HEK293 (cell line): ENCODE data around the gene BCAS2.

Experiments
- BCL11B ChIP-seq: fragments of 450-650 bp; formaldehyde crosslinking; IDR thresholded peaks from 2 replicates; pipeline ENCODE4 v1.5.1; 2016; ENCODE audit warnings: low read depth, missing biosample characterization, missing genetic modification characterization
- KLF17 ChIP-seq: fragments of 450-650 bp; formaldehyde crosslinking; IDR thresholded peaks from 2 replicates; pipeline ENCODE4 v1.5.1; 2016; ENCODE audit warnings: missing biosample characterization, missing genetic modification characterization
- KLF9 ChIP-seq: fragments of 450-650 bp; formaldehyde crosslinking; IDR thresholded peaks from 2 replicates; pipeline ENCODE4 v1.5.1; 2016; ENCODE audit warnings: missing biosample characterization, missing genetic modification characterization, low read depth
- OVOL3 ChIP-seq: fragments of 450-650 bp; formaldehyde crosslinking; IDR thresholded peaks from 2 replicates; pipeline ENCODE4 v1.5.1; 2016; ENCODE audit warnings: missing biosample characterization, missing genetic modification characterization
- PBX3 ChIP-seq: sonication (generic); formaldehyde crosslinking; IDR thresholded peaks from 2 replicates; pipeline ENCODE4 v1.8.1; 2022; ENCODE audit warnings: mild to moderate bottlenecking, moderate library complexity, missing genetic modification reagents
- PRDM1 ChIP-seq: fragments of 450-650 bp; formaldehyde crosslinking; IDR thresholded peaks from 2 replicates; pipeline ENCODE4; 2016; ENCODE audit warnings: missing biosample characterization, missing genetic modification characterization
- PRDM10 ChIP-seq: fragments of 450-650 bp; formaldehyde crosslinking; IDR thresholded peaks from 2 replicates; pipeline ENCODE4 v1.5.1; 2016; ENCODE audit warnings: missing biosample characterization, missing genetic modification characterization
- REST ChIP-seq: fragments of 450-650 bp; formaldehyde crosslinking; IDR thresholded peaks from 2 replicates; pipeline ENCODE4 v1.5.1; 2016; ENCODE audit warnings: missing biosample characterization, missing genetic modification characterization
- TRIM28 ChIP-seq: IDR thresholded peaks from 2 replicates; pipeline ENCODE4 v1.6.1; 2011; ENCODE audit warnings: low read length, control low read depth, borderline replicate concordance
- ZBTB44 ChIP-seq: fragments of 450-650 bp; IDR thresholded peaks from 2 replicates; pipeline ENCODE4 v1.5.1; 2018; ENCODE audit warnings: missing biosample characterization, mild to moderate bottlenecking, missing genetic modification characterization
- ZNF10 ChIP-seq: fragments of 450-650 bp; formaldehyde crosslinking; IDR thresholded peaks from 2 replicates; pipeline ENCODE4 v1.5.1; 2017; ENCODE audit warnings: missing biosample characterization, missing genetic modification characterization
- ZNF16 ChIP-seq: fragments of 450-650 bp; formaldehyde crosslinking; IDR thresholded peaks from 2 replicates; pipeline ENCODE4 v1.5.1; 2016; ENCODE audit warnings: low read depth, missing biosample characterization, missing genetic modification characterization
- ZNF362 ChIP-seq: fragments of 450-650 bp; formaldehyde crosslinking; IDR thresholded peaks from 2 replicates; pipeline ENCODE4 v1.5.1; 2016; ENCODE audit warnings: missing biosample characterization, missing genetic modification characterization
- ZNF423 ChIP-seq: fragments of 450-650 bp; formaldehyde crosslinking; IDR thresholded peaks from 2 replicates; pipeline ENCODE4 v1.5.1; 2016; ENCODE audit warnings: missing biosample characterization, missing genetic modification characterization
- ZNF433 ChIP-seq: fragments of 450-650 bp; formaldehyde crosslinking; IDR thresholded peaks from 2 replicates; pipeline ENCODE4 v1.5.1; 2016; ENCODE audit warnings: missing biosample characterization, missing genetic modification characterization, low read depth
- ZNF449 ChIP-seq: fragments of 450-650 bp; formaldehyde crosslinking; IDR thresholded peaks from 2 replicates; pipeline ENCODE4 v1.5.1; 2017; ENCODE audit warnings: missing biosample characterization, mild to moderate bottlenecking, missing genetic modification characterization, moderate library complexity
- ZNF544 ChIP-seq: fragments of 450-650 bp; formaldehyde crosslinking; IDR thresholded peaks from 2 replicates; pipeline ENCODE4 v1.5.0; 2017; ENCODE audit warnings: missing biosample characterization, missing genetic modification characterization
- ZNF555 ChIP-seq: fragments of 450-650 bp; formaldehyde crosslinking; conservative IDR thresholded peaks from 2 replicates; pipeline ENCODE4 v1.5.1; 2017; ENCODE audit warnings: missing biosample characterization, mild to moderate bottlenecking, missing genetic modification characterization, inconsistent platforms
- ZNF558 ChIP-seq: fragments of 450-650 bp; formaldehyde crosslinking; IDR thresholded peaks from 2 replicates; pipeline ENCODE4 v1.5.1; 2016; ENCODE audit warnings: missing biosample characterization, missing genetic modification characterization
- ZNF658 ChIP-seq: fragments of 450-650 bp; formaldehyde crosslinking; IDR thresholded peaks from 2 replicates; pipeline ENCODE4; 2016; ENCODE audit warnings: missing biosample characterization, missing genetic modification characterization
- ZNF768 ChIP-seq: fragments of 450-650 bp; formaldehyde crosslinking; IDR thresholded peaks from 2 replicates; pipeline ENCODE4 v1.5.1; 2018; ENCODE audit warnings: missing biosample characterization, mild to moderate bottlenecking, missing genetic modification characterization
- ZSCAN16 ChIP-seq: fragments of 450-650 bp; formaldehyde crosslinking; IDR thresholded peaks from 2 replicates; pipeline ENCODE4 v1.5.1; 2016; ENCODE audit warnings: missing biosample characterization, missing genetic modification characterization
- ZSCAN18 ChIP-seq: fragments of 450-650 bp; formaldehyde crosslinking; IDR thresholded peaks from 2 replicates; pipeline ENCODE4 v1.5.1; 2016; ENCODE audit warnings: missing biosample characterization, missing genetic modification characterization

The BCAS2 gene

GRCh38 chr1:114581335-114582287 is at the start of gene BCAS2 (continued):
- TF ChIP-seq ZBTB44 (tag by site-specific recombination) (no peak), ZNF16 (tag by site-specific recombination) (no peak), ZNF658 (no peak), PRDM1 (tag by site-specific recombination) (no peak), ZNF423 (tag by site-specific recombination) (no peak), ZNF433 (tag by site-specific recombination) (no peak), ZNF555 (tag by site-specific recombination) (no peak), ZNF768 (tag by site-specific recombination) (no peak), ZNF558 (tag by site-specific recombination) (no peak), KLF9 (tag by site-specific recombination) (no peak; the same call in 1 of the 2 replicates), ZNF10 (tag by site-specific recombination) (no peak), PRDM10 (tag by site-specific recombination) (no peak), ZSCAN16 (no peak), ZSCAN18 (tag by site-specific recombination) (no peak), ZNF449 (tag by site-specific recombination) (no peak), KLF17 (tag by site-specific recombination) (peak; percentile 30; the same call in 1 of the 2 replicates), PBX3 (no peak), ZNF544 (no peak), OVOL3 (tag by site-specific recombination) (peak; percentile 87; the same call in 1 of the 2 replicates), REST (tag by site-specific recombination) (0 out of 2 replicates have a peak, but pooled peaks have one; percentile 9), ZNF362 (tag by site-specific recombination) (peak; percentile 91), BCL11B (tag by site-specific recombination) (no peak), TRIM28 (0 out of 2 replicates have a peak, but pooled peaks have one; percentile 76)
